GM10266 (cell line): ENCODE data around the gene LYPLA2.
"Not testable (repeated sequence)": the region's sequence is repeated elsewhere in the genome, so short reads cannot be mapped to it uniquely, and the experiment has no call there.

ENCODE experiments used
- DNase-seq: peaks from one replicate; pipeline ENCODE4 v3.0.0; 2012; ENCODE audit errors: extremely low spot score
- CTCF ChIP-seq: IDR thresholded peaks from 2 replicates; pipeline ENCODE4 v1.5.1; 2012; ENCODE audit warnings: mild to moderate bottlenecking, low read depth; ENCODE audit not compliant: control insufficient read depth, insufficient read depth; ENCODE audit errors: missing control alignments

Gene LYPLA2

GRCh38 chr1:23798662-23799142 is 7.8 kb downstream of the LYPLA2 start:
- no peak for DNase-seq
- TF ChIP-seq CTCF: no peak

DNA sequence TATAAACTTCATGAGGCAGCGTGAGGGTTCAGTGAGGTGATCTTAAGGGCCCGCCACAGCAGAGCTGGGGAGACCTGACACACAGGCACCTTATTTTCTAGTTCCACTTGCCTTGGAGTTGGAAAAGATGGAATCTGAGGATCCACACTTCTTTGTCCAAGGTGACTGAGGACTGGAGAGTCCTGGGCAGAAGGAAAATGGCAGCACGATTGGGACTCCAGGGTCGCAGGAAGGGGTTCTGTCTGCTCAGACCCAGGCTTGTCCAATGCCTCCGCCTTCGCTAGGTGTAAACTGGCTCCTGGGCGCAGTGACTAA is 8.3 kb downstream of the LYPLA2 start:
- TF ChIP-seq CTCF: no peak
- no peak for DNase-seq

- TF ChIP-seq CTCF: no peak
- DNase-seq: peak; percentile 59
These were observed 8.8 kb downstream of the LYPLA2 start for GRCh38 chr1:23799570-23800399.

GRCh38 chr1:23800400-23801337 is 9.7 kb downstream of the LYPLA2 start, which contains the start of gene GALE:
Gene GALE, minus strand, starts transcription at chr1:23800754. Its CDS starts 1,747 bp downstream, at chr1:23799007.
- TF ChIP-seq CTCF: no peak

GRCh38 chr1:23801338-23801748 is 10.4 kb downstream of the LYPLA2 start:
- no peak for DNase-seq
- no peak for TF ChIP-seq CTCF

More at GRCh38 chr1:23800400-23801337, 9.7 kb downstream of the LYPLA2 start, which contains the start of gene GALE:
- peak; percentile 99 for DNase-seq

- no peak for DNase-seq
- no peak for TF ChIP-seq CTCF
These were observed 10.9 kb downstream of the LYPLA2 start for GRCh38 chr1:23801876-23802275.

- DNase-seq: not testable (repeated sequence)
These were observed 11.9 kb downstream of the LYPLA2 start for GRCh38 chr1:23802809-23803342.
